Glutamatergic neuron (in vitro differentiated cells): ENCODE measurements around the gene SMAD7. TPM values are rescaled to one million over a fixed set of nuclear protein-coding genes. Genes with fewer than 3 reads are reported as not detected.

Source experiments
- DNase-seq: peaks from one replicate; pipeline ENCODE4 v3.0.0; 2022
- H3K27ac Mint-ChIP-seq: one replicate; pipeline ENCODE4 v1.8.0; 2020; ENCODE audit warnings: mild to moderate bottlenecking, mixed read lengths, inconsistent platforms; ENCODE audit not compliant: unreplicated experiment
- H3K27me3 Mint-ChIP-seq: one replicate; pipeline ENCODE4 v1.8.0; 2020; ENCODE audit warnings: mild to moderate bottlenecking, moderate library complexity, mixed read lengths, inconsistent platforms; ENCODE audit not compliant: unreplicated experiment
- H3K36me3 Mint-ChIP-seq: one replicate; pipeline ENCODE4 v1.8.0; 2020; ENCODE audit warnings: mild to moderate bottlenecking, mixed read lengths, inconsistent platforms; ENCODE audit not compliant: unreplicated experiment
- H3K4me1 Mint-ChIP-seq: one replicate; pipeline ENCODE4 v1.8.0; 2020; ENCODE audit warnings: mild to moderate bottlenecking, low read depth, mixed read lengths, inconsistent platforms; ENCODE audit not compliant: unreplicated experiment
- H3K4me3 Mint-ChIP-seq: one replicate; pipeline ENCODE4 v1.8.0; 2020; ENCODE audit warnings: mild to moderate bottlenecking, mixed read lengths, inconsistent platforms; ENCODE audit not compliant: unreplicated experiment
- H3K9me3 Mint-ChIP-seq: one replicate; pipeline ENCODE4 v1.8.0; 2020; ENCODE audit warnings: mild to moderate bottlenecking, moderate library complexity, mixed read lengths, inconsistent platforms; ENCODE audit not compliant: unreplicated experiment
- total RNA-seq: library from RNA; stranded (reverse); fragmentation: NEBNext Ultra II Directional; extraction: Animal tissue kit (Norgen Biotek cat#: 25700); gene quantifications from one replicate; pipeline ENCODE4 v1.2.1, GENCODE V29; 2021; ENCODE audit not compliant: unreplicated experiment
- TF ChIP-seq, protein P1 (sequence below): fragments of 200-600 bp; sonication (generic); IDR thresholded peaks from one replicate; pipeline ENCODE4 v1.5.0; 2021; ENCODE audit not compliant: partially characterized antibody, unreplicated experiment

SMAD7 gene
- total RNA-seq, 1 donor from 2014 or later, result 10.8 TPM

GRCh38 chr18:48910972-48911545 lies 39.7 kb downstream of the SMAD7 start:
- Mint-ChIP-seq H3K4me3 (no peak overlapping the region), H3K9me3 (no peaks in the 10 kb centered on the region), H3K27ac (no peak overlapping the region), H3K4me1 (peaks cover 12% of the 10 kb centered on the region), H3K27me3 (peaks cover 3% of the 10 kb centered on the region), H3K36me3 (peaks cover 4% of the 10 kb centered on the region)
- TF ChIP-seq, protein P1, sequence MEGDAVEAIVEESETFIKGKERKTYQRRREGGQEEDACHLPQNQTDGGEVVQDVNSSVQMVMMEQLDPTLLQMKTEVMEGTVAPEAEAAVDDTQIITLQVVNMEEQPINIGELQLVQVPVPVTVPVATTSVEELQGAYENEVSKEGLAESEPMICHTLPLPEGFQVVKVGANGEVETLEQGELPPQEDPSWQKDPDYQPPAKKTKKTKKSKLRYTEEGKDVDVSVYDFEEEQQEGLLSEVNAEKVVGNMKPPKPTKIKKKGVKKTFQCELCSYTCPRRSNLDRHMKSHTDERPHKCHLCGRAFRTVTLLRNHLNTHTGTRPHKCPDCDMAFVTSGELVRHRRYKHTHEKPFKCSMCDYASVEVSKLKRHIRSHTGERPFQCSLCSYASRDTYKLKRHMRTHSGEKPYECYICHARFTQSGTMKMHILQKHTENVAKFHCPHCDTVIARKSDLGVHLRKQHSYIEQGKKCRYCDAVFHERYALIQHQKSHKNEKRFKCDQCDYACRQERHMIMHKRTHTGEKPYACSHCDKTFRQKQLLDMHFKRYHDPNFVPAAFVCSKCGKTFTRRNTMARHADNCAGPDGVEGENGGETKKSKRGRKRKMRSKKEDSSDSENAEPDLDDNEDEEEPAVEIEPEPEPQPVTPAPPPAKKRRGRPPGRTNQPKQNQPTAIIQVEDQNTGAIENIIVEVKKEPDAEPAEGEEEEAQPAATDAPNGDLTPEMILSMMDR, result no peak
- DNase-seq, result no peak

GRCh38 chr18:48909721-48910120 lies 41.0 kb downstream of the SMAD7 start:
- H3K27ac Mint-ChIP-seq, result no peak overlapping the region
- no peak for DNase-seq
- peaks cover 4% of the 10 kb centered on the region for H3K4me1 Mint-ChIP-seq
- peaks cover 4% of the 10 kb centered on the region for H3K27me3 Mint-ChIP-seq
- peaks cover 8% of the 10 kb centered on the region for H3K36me3 Mint-ChIP-seq
- peaks cover 1% of the 10 kb centered on the region for H3K9me3 Mint-ChIP-seq
- TF ChIP-seq, protein P1, result no peak
- H3K4me3 Mint-ChIP-seq, result no peak overlapping the region

GRCh38 chr18:48908916-48909315 lies 41.8 kb downstream of the SMAD7 start:
- Mint-ChIP-seq H3K27me3 (peaks cover 4% of the 10 kb centered on the region), H3K9me3 (peaks cover 5% of the 10 kb centered on the region), H3K4me1 (no peaks in the 10 kb centered on the region), H3K36me3 (peaks cover 14% of the 10 kb centered on the region), H3K27ac (no peak overlapping the region), H3K4me3 (no peak overlapping the region)
- no peak for DNase-seq
- TF ChIP-seq, protein P1, result no peak

GRCh38 chr18:48905513-48905912 lies 45.3 kb downstream of the SMAD7 start:
- Mint-ChIP-seq H3K9me3 (peaks cover 11% of the 10 kb centered on the region), H3K27me3 (peaks cover 4% of the 10 kb centered on the region), H3K27ac (no peak overlapping the region), H3K4me3 (no peak overlapping the region), H3K36me3 (peaks cover 12% of the 10 kb centered on the region), H3K4me1 (no peaks in the 10 kb centered on the region)
- no peak for DNase-seq
- TF ChIP-seq, protein P1, result no peak

- Mint-ChIP-seq H3K4me3 (no peak overlapping the region), H3K4me1 (no peaks in the 10 kb centered on the region), H3K36me3 (peaks cover 18% of the 10 kb centered on the region), H3K27ac (no peak overlapping the region), H3K9me3 (peaks cover 11% of the 10 kb centered on the region), H3K27me3 (peaks cover 4% of the 10 kb centered on the region)
- DNase-seq, result no peak
- TF ChIP-seq, protein P1, result no peak
Measured at GRCh38 chr18:48904847-48905394, 45.8 kb downstream of the SMAD7 start.
